ENCODE measurements around the gene ID3. TPM values are rescaled to one million over a fixed set of nuclear protein-coding genes. Genes with fewer than 3 reads are reported as not detected.
A peak's percentile ranks its signal among the peaks of the same experiment; 100 is the strongest.

The ID3 gene
- polyA plus RNA-seq, 1 of the 3 experiments (the other 2 are of a cell fraction), result 504 TPM

GRCh38 chr1:23594149-23594907 lies 35.0 kb upstream of the ID3 start:
- Histone ChIP-seq H4K20me1 (ENCODE audit: insufficient read depth) (no peaks in the 10 kb centered on the region), H3K27me3 (ENCODE audit: insufficient read depth) (no peaks in the 10 kb centered on the region), H3K9me2 (no peaks in the 10 kb centered on the region), H3K4me3 (ENCODE audit: low read depth in 2 of 2, low read length in 1 of 2) (no peak overlapping the region), H3K79me2 (ENCODE audit: insufficient read depth) (no peaks in the 10 kb centered on the region), H3K27ac (ENCODE audit: low read depth in 2 of 2, low read length in 1 of 2) (no peak overlapping the region), H2AFZ (ENCODE audit: low read depth) (no peak overlapping the region), H3F3A (replicated peaks; ENCODE audit: insufficient read depth) (no peaks in the 10 kb centered on the region), H3K4me2 (no peak overlapping the region), H3K36me3 (replicated peaks in 1 of 2; ENCODE audit: control insufficient read depth in 1 of 2, insufficient read depth in 2 of 2, low read length in 1 of 2) (no peaks in the 10 kb centered on the region), H3K4me1 (ENCODE audit: control insufficient read depth in 1 of 2, insufficient read depth in 2 of 2, low read depth in 1 of 2, low read length in 1 of 2) (peaks cover 0 to 28% of the 10 kb centered on the region in 2 experiments; a peak in 2 of 4 replicates), H3K9me3 (no peaks in the 10 kb centered on the region), H3K9ac (no peak overlapping the region)
- TF ChIP-seq ELF1 (IDR thresholded peaks at IDR 0.05) (no peak), POLR2AphosphoS5 (IDR thresholded peaks at IDR 0.05; ENCODE audit: low read depth, low read length) (no peak), IRF3 (IDR thresholded peaks at IDR 0.05; ENCODE audit: low read depth, low read length) (no peak)
- ChIA-PET CTCF (interaction anchor here (1.0 to 1.7 kb wide), 5 partner anchors 40 to 50 kb away, joined by 3 to 5 read pairs (median 4); no protein-coding TSS in a partner anchor), POLR2A (no interaction called here)
- DNase-seq, result no peak
- 96% methylated on average over 2 of the region's 3 CpGs for WGBS (ENCODE audit: low lambda C conversion rate)

- Histone ChIP-seq H3K27me3 (ENCODE audit: insufficient read depth) (no peaks in the 10 kb centered on the region), H3K27ac (ENCODE audit: low read depth in 2 of 2, low read length in 1 of 2) (no peak overlapping the region), H3F3A (replicated peaks; ENCODE audit: insufficient read depth) (no peaks in the 10 kb centered on the region), H3K36me3 (replicated peaks in 1 of 2; ENCODE audit: control insufficient read depth in 1 of 2, insufficient read depth in 2 of 2, low read length in 1 of 2) (no peaks in the 10 kb centered on the region), H2AFZ (ENCODE audit: low read depth) (no peak overlapping the region), H3K79me2 (ENCODE audit: insufficient read depth) (no peaks in the 10 kb centered on the region), H3K4me2 (no peak overlapping the region), H3K9me3 (no peaks in the 10 kb centered on the region), H3K4me1 (ENCODE audit: control insufficient read depth in 1 of 2, insufficient read depth in 2 of 2, low read depth in 1 of 2, low read length in 1 of 2) (peaks cover 0 to 25% of the 10 kb centered on the region in 2 experiments; a peak in 2 of 4 replicates), H3K9ac (no peak overlapping the region), H3K9me2 (no peaks in the 10 kb centered on the region), H3K4me3 (ENCODE audit: low read depth in 2 of 2, low read length in 1 of 2) (no peak overlapping the region), H4K20me1 (ENCODE audit: insufficient read depth) (no peaks in the 10 kb centered on the region)
- POLR2A ChIA-PET, result interaction anchor here (0.5 kb wide), 1 partner anchor 103 kb away, joined by 3 read pairs; no protein-coding TSS in a partner anchor
- CTCF ChIA-PET, result interaction anchor here (1.0 to 1.7 kb wide), 4 partner anchors 41 to 49 kb away, joined by 3 to 4 read pairs (median 4); no protein-coding TSS in a partner anchor
- DNase-seq, result no peak
- 66% methylated on average over 5 of the region's 6 CpGs for WGBS (ENCODE audit: low lambda C conversion rate)
- TF ChIP-seq USF2 (IDR thresholded peaks at IDR 0.05; ENCODE audit: borderline replicate concordance, low read depth, low read length), result no peak
- peak; percentile 10; the same call in 1 of the 2 replicates for TF ChIP-seq TCF12 (IDR thresholded peaks at IDR 0.05)
- TF ChIP-seq MAX (IDR thresholded peaks at IDR 0.05; ENCODE audit: low read depth), result no peak
- TF ChIP-seq ZBTB33 (IDR thresholded peaks at IDR 0.05; ENCODE audit: borderline replicate concordance, low read depth), result no peak
- no peak for TF ChIP-seq POLR2AphosphoS5 (IDR thresholded peaks at IDR 0.05; ENCODE audit: low read depth, low read length)
- TF ChIP-seq RFX5 (IDR thresholded peaks at IDR 0.05; ENCODE audit: low read length), result no peak
Observed at GRCh38 chr1:23593556-23594148, 34.4 kb upstream of the ID3 start.
